Endothelial cell of umbilical vein (primary cell): ENCODE data around the gene FAM9A. TPM values are rescaled to one million over a fixed set of nuclear protein-coding genes. Genes with fewer than 3 reads are reported as not detected.
A peak's percentile ranks its signal among the peaks of the same experiment; 100 is the strongest.

Experiments
- BruUV-seq: library from RNA; stranded (reverse); fragments of 400-500 nt; replicated peaks from 2 replicates; lab custom pipeline; 2021; lab: Mats Ljungman, UMichigan
- CTCF ChIA-PET: fragments of 300-600, 350-600 bp; sonication (Branson Sonifier 250); formaldehyde crosslinking; loops from one replicate; lab custom pipeline; 2021; ENCODE audit warnings: antibody characterized with exemption, inconsistent platforms; lab: Charles Lee
- POLR2A ChIA-PET: fragments of 300-600, 350-600 bp; sonication (Branson Sonifier 250); formaldehyde crosslinking; loops from one replicate; lab custom pipeline; 2021; ENCODE audit warnings: antibody characterized with exemption, inconsistent platforms; lab: Charles Lee
- DNase-seq: peaks from one replicate; pipeline ENCODE4 v3.0.0-alpha.2; 2011; ENCODE audit warnings: low read depth, low spot score
- FAIRE-seq: peaks from 2 replicates; lab custom pipeline; 2011; peaks lifted over from hg19 to GRCh38; lab: Jason Lieb, UNC
- H2AFZ ChIP-seq: 2 replicates; pipeline ENCODE4 v1.6.0; 2012; ENCODE audit warnings: low read depth, low read length, control low read depth, inconsistent platforms
- H3K27ac ChIP-seq: 2 replicates; pipeline ENCODE4 v1.5.1; 2011; ENCODE audit warnings: low read depth, mild to moderate bottlenecking, control low read depth, low read length, moderate library complexity; ENCODE audit not compliant: insufficient read depth
- H3K27me3 ChIP-seq, 2 experiments: 2 replicates each; pipeline versions ENCODE4 v1.6.0 to v1.6.1; 2011; ENCODE audit warnings: low read length in 2 of 2, mixed read lengths in 1 of 2; ENCODE audit not compliant: control insufficient read depth in 2 of 2, insufficient read depth in 2 of 2
- H3K36me3 ChIP-seq, 2 experiments: 2 replicates in 1 of 2; 3 replicates in 1 of 2; pipeline ENCODE4 v1.5.1; 2011; ENCODE audit warnings: low read length in 2 of 2, mild to moderate bottlenecking in 1 of 2, moderate library complexity in 1 of 2; ENCODE audit not compliant: control insufficient read depth in 2 of 2, insufficient read depth in 2 of 2; ENCODE audit errors: extremely low read depth in 1 of 2
- H3K4me1 ChIP-seq: 3 replicates; pipeline ENCODE4 v1.5.1; 2011; ENCODE audit warnings: mild to moderate bottlenecking, low read length; ENCODE audit not compliant: control insufficient read depth, insufficient read depth; ENCODE audit errors: extremely low read depth
- H3K4me2 ChIP-seq: 2 replicates; pipeline ENCODE4 v1.6.1; 2011; ENCODE audit warnings: low read length, control low read depth, mixed read lengths; ENCODE audit not compliant: insufficient read depth
- H3K4me3 ChIP-seq, 3 experiments: fragments of 200-600 bp in 1 of 3; sonication (generic), shearing (Covaris generic) in 1 of 3; replicated peaks in 1 of 3; 2 replicates each; pipeline ENCODE4 v1.5.1; 2011 to 2016; ENCODE audit warnings: control low read depth in 3 of 3, low read length in 3 of 3, mild to moderate bottlenecking in 2 of 3, inconsistent platforms in 1 of 3, low read depth in 1 of 3, moderate library complexity in 1 of 3; ENCODE audit not compliant: insufficient read depth in 1 of 3
- H3K79me2 ChIP-seq: 2 replicates; pipeline ENCODE4 v1.6.0; 2012; ENCODE audit warnings: low read length, inconsistent platforms; ENCODE audit not compliant: control insufficient read depth, insufficient read depth
- H3K9ac ChIP-seq: replicated peaks from 2 replicates; pipeline ENCODE3; 2011; ENCODE audit warnings: low read length, control low read depth; ENCODE audit not compliant: insufficient read depth; ENCODE audit errors: extremely low read depth
- H3K9me1 ChIP-seq: replicated peaks from 3 replicates; pipeline ENCODE4 v1.6.0; 2011; ENCODE audit warnings: mild to moderate bottlenecking, low read length; ENCODE audit not compliant: control insufficient read depth, insufficient read depth; ENCODE audit errors: extremely low read depth
- H3K9me3 ChIP-seq: replicated peaks from 2 replicates; pipeline ENCODE4 v1.5.1; 2012; ENCODE audit warnings: low read length, inconsistent platforms; ENCODE audit not compliant: control insufficient read depth, insufficient read depth
- H4K20me1 ChIP-seq: replicated peaks from 2 replicates; pipeline ENCODE3; 2011; ENCODE audit warnings: mild to moderate bottlenecking, low read length; ENCODE audit not compliant: control insufficient read depth, insufficient read depth; ENCODE audit errors: extremely low read depth
- FOS ChIP-seq: IDR thresholded peaks from 2 replicates; pipeline ENCODE4 v1.6.1; 2011; ENCODE audit warnings: mild to moderate bottlenecking, low read length, moderate library complexity, borderline replicate concordance; ENCODE audit not compliant: insufficient read depth
- GATA2 ChIP-seq: IDR thresholded peaks from 2 replicates; pipeline ENCODE4 v1.7.0; 2011; ENCODE audit warnings: low read depth, mild to moderate bottlenecking, moderate library complexity, mixed read lengths, low read length; ENCODE audit not compliant: insufficient read length, insufficient read depth
- dilution Hi-C: fragments of 300-500 bp; cut with MboI; formaldehyde crosslinking; loops from one replicate; pipeline ENCODE4 v1.15.0; 2019; ENCODE audit warnings: low sequenced_read_pairs; ENCODE audit not compliant: extremely low pct_ligation_motif_present
- intact Hi-C: fragments of 100-400 bp; cut with micrococcal nuclease; formaldehyde crosslinking; loops from one replicate; pipeline ENCODE4 v1.10.0; 2022
- polyA plus RNA-seq, 4 experiments: library from polyadenylated mRNA; depleted of rRNA in 3 of 4; stranded (reverse) in 3 of 4; unstranded in 1 of 4; fragments of >200 nt; gene quantifications; 2 replicates each; pipeline versions ENCODE4 v1.2.1 to v1.2.3, GENCODE V29; 2011 to 2012; ENCODE audit warnings: missing spikeins in 1 of 4
- total RNA-seq: library from RNA; stranded (reverse); gene quantifications from 2 replicates; pipeline ENCODE4 v1.2.3, GENCODE V29; 2021
- TF ChIP-seq, protein P1 (sequence below), 2 donors: IDR thresholded peaks; 1 replicate in 1 of 2; 2 replicates in 1 of 2; pipeline ENCODE4 v1.5.1; 2011; ENCODE audit warnings: low read length in 2 of 2, mild to moderate bottlenecking in 2 of 2, moderate library complexity in 2 of 2, control low read depth in 1 of 2, inconsistent platforms in 1 of 2, low read depth in 1 of 2; ENCODE audit not compliant: insufficient read depth in 1 of 2; ENCODE audit errors: extremely low read depth in 1 of 2

FAM9A gene
- total and polyA plus RNA-seq, 2 donors (not counting 3 experiments of a cell fraction or from before 2014, with no cell fraction given) = not detected

DNA sequence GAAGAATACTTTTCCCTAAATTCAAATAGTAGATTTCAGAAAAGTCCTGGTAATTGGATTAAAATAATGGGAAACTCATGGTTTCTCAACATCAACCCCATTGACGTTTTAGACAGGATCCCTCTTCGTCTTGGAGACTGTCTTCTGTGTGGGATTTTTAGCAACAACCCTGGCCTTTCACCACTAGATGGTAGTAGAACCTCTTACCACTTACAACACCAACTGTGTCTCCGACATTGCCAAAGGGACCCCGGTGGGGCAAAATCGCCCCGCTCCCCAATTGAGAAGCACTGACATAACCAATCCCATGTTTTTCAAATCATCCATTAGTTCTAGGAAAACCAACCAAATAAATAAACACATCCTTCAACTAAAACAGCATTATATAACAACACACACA is 52.3 kb downstream of the FAM9A start:
- Histone ChIP-seq H3K4me3 (no peak overlapping the region), H3K27me3 (peaks cover 0 to 5% of the 10 kb centered on the region in 2 experiments), H4K20me1 (no peaks in the 10 kb centered on the region), H3K4me2 (no peak overlapping the region), H3K27ac (no peak overlapping the region), H3K79me2 (no peaks in the 10 kb centered on the region), H3K36me3 (no peaks in the 10 kb centered on the region), H3K9me3 (no peaks in the 10 kb centered on the region), H3K9ac (no peak overlapping the region), H2AFZ (no peak overlapping the region), H3K4me1 (no peaks in the 10 kb centered on the region), H3K9me1 (no peaks in the 10 kb centered on the region)
- no TSS peak for BruUV-seq
- POLR2A ChIA-PET = no interaction called here
- peak; percentile 59 for FAIRE-seq
- dilution Hi-C loops (no loop called here), intact Hi-C loops (loop anchor here (5.0 to 10.0 kb wide), 2 partner anchors 128 to 956 kb away; no protein-coding TSS in a partner anchor)
- CTCF ChIA-PET = interaction anchor here (0.9 kb wide), 1 partner anchor 10 kb away, joined by 3 read pairs; no protein-coding TSS in a partner anchor
- DNase-seq = peak; percentile 22
- TF ChIP-seq GATA2 = no peak
- TF ChIP-seq, protein P1, sequence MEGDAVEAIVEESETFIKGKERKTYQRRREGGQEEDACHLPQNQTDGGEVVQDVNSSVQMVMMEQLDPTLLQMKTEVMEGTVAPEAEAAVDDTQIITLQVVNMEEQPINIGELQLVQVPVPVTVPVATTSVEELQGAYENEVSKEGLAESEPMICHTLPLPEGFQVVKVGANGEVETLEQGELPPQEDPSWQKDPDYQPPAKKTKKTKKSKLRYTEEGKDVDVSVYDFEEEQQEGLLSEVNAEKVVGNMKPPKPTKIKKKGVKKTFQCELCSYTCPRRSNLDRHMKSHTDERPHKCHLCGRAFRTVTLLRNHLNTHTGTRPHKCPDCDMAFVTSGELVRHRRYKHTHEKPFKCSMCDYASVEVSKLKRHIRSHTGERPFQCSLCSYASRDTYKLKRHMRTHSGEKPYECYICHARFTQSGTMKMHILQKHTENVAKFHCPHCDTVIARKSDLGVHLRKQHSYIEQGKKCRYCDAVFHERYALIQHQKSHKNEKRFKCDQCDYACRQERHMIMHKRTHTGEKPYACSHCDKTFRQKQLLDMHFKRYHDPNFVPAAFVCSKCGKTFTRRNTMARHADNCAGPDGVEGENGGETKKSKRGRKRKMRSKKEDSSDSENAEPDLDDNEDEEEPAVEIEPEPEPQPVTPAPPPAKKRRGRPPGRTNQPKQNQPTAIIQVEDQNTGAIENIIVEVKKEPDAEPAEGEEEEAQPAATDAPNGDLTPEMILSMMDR (IDR thresholded peaks at IDR 0.05; ENCODE audit: extremely low read depth in 1 of 2, insufficient read depth in 1 of 2, low read depth in 1 of 2, low read length in 2 of 2) = peak; percentile 35 to 36

DNA sequence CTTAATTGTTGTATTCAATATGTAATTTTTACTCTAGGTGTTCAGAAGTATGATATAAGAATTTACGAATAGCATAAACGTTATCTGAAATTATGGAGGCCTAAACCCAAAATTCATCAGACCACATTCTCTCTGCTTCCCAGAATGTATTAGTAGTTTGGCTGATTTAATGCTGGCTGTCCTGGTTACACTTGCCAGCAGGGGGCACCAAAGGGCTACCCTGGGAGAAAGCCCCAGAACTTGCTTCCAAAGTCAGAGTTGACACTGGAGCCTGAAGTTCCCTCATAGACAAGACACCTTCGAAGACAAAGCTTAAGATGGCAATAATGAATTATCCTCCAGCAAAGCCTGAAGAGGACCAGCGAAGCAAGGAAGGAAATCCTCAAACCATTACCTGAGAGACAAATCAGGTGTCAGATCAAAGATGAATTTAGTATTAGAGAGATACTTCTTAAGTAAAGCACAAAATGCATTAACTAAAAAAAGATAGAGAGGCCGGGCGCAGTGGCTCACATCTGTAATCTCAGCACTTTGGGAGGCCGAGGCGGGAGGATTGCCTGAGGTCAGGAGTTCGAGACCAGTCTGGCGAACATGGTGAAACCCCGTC is 58.0 kb downstream of the FAM9A start:
- dilution Hi-C loops = no loop called here
- Histone ChIP-seq H3K9ac (no peak overlapping the region), H2AFZ (no peak overlapping the region), H3K4me3 (no peak overlapping the region), H3K9me3 (no peaks in the 10 kb centered on the region), H3K4me1 (no peaks in the 10 kb centered on the region), H4K20me1 (no peaks in the 10 kb centered on the region), H3K27ac (no peak overlapping the region), H3K79me2 (no peaks in the 10 kb centered on the region), H3K27me3 (no peaks in the 10 kb centered on the region), H3K36me3 (no peaks in the 10 kb centered on the region), H3K9me1 (no peaks in the 10 kb centered on the region), H3K4me2 (no peak overlapping the region)
- intact Hi-C loops = loop anchor here (1.0 to 10.0 kb wide), 2 partner anchors 72 to 962 kb away; no protein-coding TSS in a partner anchor
- FAIRE-seq (no peak), DNase-seq (peak; percentile 26)
- ChIA-PET CTCF (interaction anchor here (0.7 kb wide), 1 partner anchor 107 kb away, joined by 4 read pairs; no protein-coding TSS in a partner anchor), POLR2A (no interaction called here)
- BruUV-seq = no TSS peak
- TF ChIP-seq, protein P1 (IDR thresholded peaks at IDR 0.05; ENCODE audit: extremely low read depth in 1 of 2, insufficient read depth in 1 of 2, low read depth in 1 of 2, low read length in 2 of 2) = peak; percentile 59 to 67
- TF ChIP-seq FOS = no peak
